Measurements from ENCODE around the gene SETX.

DNA sequence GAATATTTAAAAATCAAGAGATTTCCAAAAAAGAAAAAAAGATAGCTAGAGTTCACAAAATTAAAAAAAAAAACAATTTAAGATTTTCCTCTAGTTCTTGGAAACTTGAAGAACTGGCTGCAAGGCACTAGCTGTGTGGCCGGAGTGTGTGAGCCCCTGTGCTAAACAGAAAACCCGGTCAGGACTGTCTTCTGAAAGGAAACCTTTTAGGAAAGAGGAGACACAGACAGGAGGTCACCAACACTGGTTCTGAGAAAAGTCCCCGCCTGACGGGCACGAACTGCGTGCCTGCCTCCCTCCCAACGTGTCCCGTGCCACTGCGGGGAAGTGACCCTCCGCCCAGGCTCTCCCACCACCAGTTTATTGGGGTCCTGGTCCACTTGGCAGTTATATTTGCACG lies 36.7 kb upstream of the SETX start:
- TF ChIP-seq POLR2A (IDR thresholded peaks at IDR 0.05; ENCODE audit: low read length) (no peak), GATA1 (IDR thresholded peaks at IDR 0.05; ENCODE audit: low read depth, low read length) (no peak)

All from erythroblast (primary cell).